DLD1 (cell line): ENCODE measurements around the gene GALNT12.

ENCODE experiments used
- in situ Hi-C: cut with HindIII; loops from 2 replicates; pipeline ENCODE4 v1.10.0; 2017; ENCODE audit warnings: low sequenced_read_pairs

GALNT12 gene

DNA sequence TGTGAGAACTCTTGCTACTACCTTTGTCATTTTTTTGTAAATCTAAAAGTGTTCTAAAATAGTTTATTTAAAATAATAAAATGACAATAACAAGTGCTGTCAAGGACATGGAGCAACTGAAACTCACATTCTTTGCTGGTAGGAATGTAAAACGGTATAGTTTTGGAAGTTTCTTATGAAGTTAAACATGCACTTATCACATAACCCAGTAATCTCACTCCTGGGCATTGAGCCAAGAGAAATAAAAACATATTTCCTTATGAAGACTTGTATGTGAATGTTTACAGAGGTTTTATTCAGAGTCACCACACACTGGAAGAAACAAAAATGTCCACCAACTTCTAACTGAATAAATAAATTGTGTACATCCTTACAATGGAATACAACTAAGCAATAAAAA, 90.3 kb downstream of the GALNT12 start:
- in situ Hi-C loops, result no loop called here

DNA sequence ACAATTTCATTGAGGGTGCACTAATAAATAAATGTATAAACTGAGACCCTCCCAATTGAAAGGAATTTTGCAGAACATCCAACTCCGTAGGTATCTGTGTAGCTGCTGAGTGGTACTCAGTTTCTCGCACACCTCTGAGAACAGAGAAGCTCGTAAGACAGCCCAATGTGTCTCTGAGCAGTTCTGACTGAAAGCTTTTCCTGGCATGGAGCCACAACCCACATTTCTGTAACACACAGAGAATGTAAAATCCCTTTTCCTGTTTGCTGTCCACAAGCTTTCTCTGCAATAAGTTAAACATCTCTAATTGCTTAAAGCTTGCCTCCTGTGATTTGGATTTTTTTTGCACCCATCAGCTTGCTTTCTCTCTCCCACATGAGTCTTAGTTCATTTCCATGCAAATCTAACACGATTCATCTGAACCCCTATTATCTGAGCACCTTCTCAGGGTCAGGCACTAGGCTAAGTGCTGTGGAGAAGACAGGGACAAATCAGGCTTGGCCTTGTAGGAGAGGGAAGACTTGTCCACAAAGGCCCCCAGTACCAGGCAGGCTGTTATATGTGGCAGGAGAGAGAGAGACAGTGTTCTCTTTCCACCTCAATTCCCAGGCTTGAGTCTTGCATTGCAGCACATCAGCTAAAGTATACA, 92.1 kb downstream of the GALNT12 start:
- in situ Hi-C loops, result no loop called here
